Natural killer cell treated with Interleukin-12 subunit alpha and Interleukin-12 subunit beta and Interleukin-15 and Interleukin-18, amount 100 ng/mL, for 72 hours (primary cell): ENCODE data around the gene ANKRD44. TPM values are rescaled to one million over a fixed set of nuclear protein-coding genes. Genes with fewer than 3 reads are reported as not detected.
A peak's percentile ranks its signal among the peaks of the same experiment; 100 is the strongest.

Source experiments
- ATAC-seq, 2 donors: fragments of 150-1000 bp; cut with Tn5 transposase in 1 of 2; sonication (Bioruptor Pico), chemical (Tn5 transposase) in 1 of 2; 2 replicates each; pipeline ENCODE4 v1.10.0; 2021
- DNase-seq: peaks from one replicate; pipeline ENCODE4 v3.0.0; 2022; ENCODE audit warnings: low spot score
- H3K27ac Mint-ChIP-seq, 2 donors: 1 replicate in 1 of 2; 2 replicates in 1 of 2; pipeline ENCODE4 v1.8.0; 2022; ENCODE audit warnings: mixed read lengths in 2 of 2, mild to moderate bottlenecking in 1 of 2, moderate library complexity in 1 of 2
- H3K27me3 Mint-ChIP-seq, 2 donors: 1 replicate in 1 of 2; 2 replicates in 1 of 2; pipeline ENCODE4 v1.8.0; 2022; ENCODE audit warnings: mixed read lengths in 2 of 2
- H3K36me3 Mint-ChIP-seq: one replicate; pipeline ENCODE4 v1.8.0; 2022; ENCODE audit warnings: mixed read lengths
- H3K4me1 Mint-ChIP-seq, 2 donors: 1 replicate in 1 of 2; 2 replicates in 1 of 2; pipeline ENCODE4 v1.8.0; 2022; ENCODE audit warnings: low read depth in 2 of 2, mixed read lengths in 2 of 2, mild to moderate bottlenecking in 1 of 2
- H3K4me3 Mint-ChIP-seq: one replicate; pipeline ENCODE4 v1.8.0; 2022; ENCODE audit warnings: mixed read lengths
- H3K9me3 Mint-ChIP-seq: 2 replicates; pipeline ENCODE4 v1.8.0; 2022; ENCODE audit warnings: mixed read lengths
- total RNA-seq, 2 donors: library from RNA; stranded (reverse); gene quantifications; one replicate each; pipeline ENCODE4 v1.2.3, GENCODE V29; 2022

Gene ANKRD44
- total RNA-seq, 2 donors from 2014 or later = 307 to 413 TPM

DNA sequence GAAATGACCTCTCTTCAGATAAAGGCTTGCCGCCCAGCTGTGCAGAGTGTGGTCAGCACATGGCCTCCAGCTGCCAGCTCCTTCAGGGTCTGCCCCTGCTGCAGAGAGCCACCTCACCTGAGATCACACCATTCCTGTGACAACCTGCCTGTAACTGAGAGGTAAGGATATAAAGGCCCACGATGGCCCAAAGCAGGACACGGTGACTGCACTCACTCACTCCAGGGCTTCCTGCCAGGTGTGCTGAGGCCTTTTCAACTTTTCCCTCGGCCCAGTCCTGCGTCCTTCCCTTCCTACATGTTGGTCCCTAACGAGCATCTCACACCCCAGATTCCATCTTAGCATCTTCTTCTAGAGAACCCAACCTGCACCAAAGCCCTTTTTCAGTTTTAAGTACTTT lies 36.2 kb downstream of the ANKRD44 start:
- H3K36me3 Mint-ChIP-seq = peaks cover 5% of the 10 kb centered on the region
- H3K27ac Mint-ChIP-seq = peak overlapping the region; percentile 76
- peaks cover 61 to 66% of the 10 kb centered on the region in 2 donors for H3K4me1 Mint-ChIP-seq
- no peaks in the 10 kb centered on the region for H3K27me3 Mint-ChIP-seq
- H3K4me3 Mint-ChIP-seq = peak overlapping the region; percentile 38
- DNase-seq (no peak), ATAC-seq (peak; percentile 22 to 45)
- no peaks in the 10 kb centered on the region for H3K9me3 Mint-ChIP-seq

DNA sequence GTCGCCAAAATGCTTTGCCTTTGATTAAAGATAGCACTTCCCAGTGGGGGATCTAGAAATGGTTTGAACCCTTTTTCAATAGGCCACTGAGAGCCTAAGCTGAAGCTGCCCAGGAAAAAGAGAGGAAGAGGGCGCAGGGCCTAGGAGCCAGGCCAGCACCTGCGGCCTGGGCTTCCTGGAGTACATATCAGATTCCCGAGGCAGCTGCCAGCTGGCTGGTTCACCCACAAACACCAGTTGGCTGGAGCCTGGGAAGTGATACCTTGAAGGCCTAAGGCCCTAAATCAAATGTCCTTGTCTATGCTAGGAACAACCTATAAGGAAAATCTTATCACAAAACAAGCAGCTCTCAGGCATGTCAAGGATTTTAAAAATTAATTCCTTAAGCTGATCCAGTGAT lies 37.1 kb downstream of the ANKRD44 start:
- DNase-seq = no peak
- H3K36me3 Mint-ChIP-seq = peaks cover 5% of the 10 kb centered on the region
- H3K4me1 Mint-ChIP-seq = peaks cover 56 to 65% of the 10 kb centered on the region in 2 donors
- no peak for ATAC-seq
- H3K4me3 Mint-ChIP-seq = peak overlapping the region; percentile 30
- peak overlapping the region; percentile 57 to 98 for H3K27ac Mint-ChIP-seq
- no peaks in the 10 kb centered on the region for H3K9me3 Mint-ChIP-seq
- H3K27me3 Mint-ChIP-seq = no peaks in the 10 kb centered on the region

DNA sequence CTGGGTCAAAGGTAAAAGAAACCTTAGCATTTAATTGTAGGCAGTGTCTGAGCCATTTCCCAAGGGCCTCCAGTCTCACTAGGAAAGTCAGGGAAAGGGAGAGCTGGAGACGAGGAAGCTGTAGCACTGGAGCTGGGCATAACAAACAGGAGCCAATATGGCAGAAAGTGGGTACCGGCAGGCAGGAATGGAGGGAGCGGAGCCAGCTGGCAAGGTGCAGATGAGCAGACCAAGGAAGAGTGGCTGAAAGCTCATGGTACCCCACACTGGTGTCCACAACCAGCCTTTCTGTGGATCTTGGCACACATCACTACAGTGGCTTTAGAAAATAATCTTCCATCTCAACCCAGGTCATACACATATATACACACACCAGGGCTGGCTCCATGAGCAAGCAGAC lies 40.0 kb downstream of the ANKRD44 start:
- Mint-ChIP-seq H3K27me3 (no peaks in the 10 kb centered on the region), H3K4me3 (peak overlapping the region; percentile 73), H3K4me1 (peaks cover 65 to 75% of the 10 kb centered on the region in 2 donors), H3K36me3 (peaks cover 5% of the 10 kb centered on the region), H3K27ac (peak overlapping the region; percentile 79 to 98), H3K9me3 (no peaks in the 10 kb centered on the region)
- no peak for DNase-seq
- no peak for ATAC-seq

DNA sequence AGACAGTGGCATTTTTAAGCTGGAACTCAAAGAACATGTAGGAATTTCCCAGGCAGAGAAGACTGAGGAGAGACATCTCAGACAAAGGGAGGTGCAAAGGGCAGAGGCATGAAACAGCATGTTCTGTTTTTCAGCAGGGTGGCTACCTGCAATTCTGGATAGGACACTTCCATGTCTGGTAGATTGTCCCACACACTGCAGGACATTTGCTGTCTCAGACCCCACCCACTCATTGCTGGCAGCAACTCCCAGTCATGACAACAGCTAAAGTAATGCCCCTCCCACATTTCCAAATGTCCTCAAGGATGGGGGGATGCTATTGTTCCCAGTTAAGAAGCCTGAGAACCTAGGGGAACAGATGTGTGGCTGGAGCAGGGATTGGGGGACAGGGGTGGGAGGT lies 40.8 kb downstream of the ANKRD44 start:
- H3K4me3 Mint-ChIP-seq = peak overlapping the region; percentile 73
- H3K4me1 Mint-ChIP-seq = peaks cover 65 to 71% of the 10 kb centered on the region in 2 donors
- no peaks in the 10 kb centered on the region for H3K9me3 Mint-ChIP-seq
- H3K27ac Mint-ChIP-seq = peak overlapping the region; percentile 79 to 98
- ATAC-seq (no peak), DNase-seq (no peak)
- no peaks in the 10 kb centered on the region for H3K27me3 Mint-ChIP-seq
- peaks cover 5% of the 10 kb centered on the region for H3K36me3 Mint-ChIP-seq

DNA sequence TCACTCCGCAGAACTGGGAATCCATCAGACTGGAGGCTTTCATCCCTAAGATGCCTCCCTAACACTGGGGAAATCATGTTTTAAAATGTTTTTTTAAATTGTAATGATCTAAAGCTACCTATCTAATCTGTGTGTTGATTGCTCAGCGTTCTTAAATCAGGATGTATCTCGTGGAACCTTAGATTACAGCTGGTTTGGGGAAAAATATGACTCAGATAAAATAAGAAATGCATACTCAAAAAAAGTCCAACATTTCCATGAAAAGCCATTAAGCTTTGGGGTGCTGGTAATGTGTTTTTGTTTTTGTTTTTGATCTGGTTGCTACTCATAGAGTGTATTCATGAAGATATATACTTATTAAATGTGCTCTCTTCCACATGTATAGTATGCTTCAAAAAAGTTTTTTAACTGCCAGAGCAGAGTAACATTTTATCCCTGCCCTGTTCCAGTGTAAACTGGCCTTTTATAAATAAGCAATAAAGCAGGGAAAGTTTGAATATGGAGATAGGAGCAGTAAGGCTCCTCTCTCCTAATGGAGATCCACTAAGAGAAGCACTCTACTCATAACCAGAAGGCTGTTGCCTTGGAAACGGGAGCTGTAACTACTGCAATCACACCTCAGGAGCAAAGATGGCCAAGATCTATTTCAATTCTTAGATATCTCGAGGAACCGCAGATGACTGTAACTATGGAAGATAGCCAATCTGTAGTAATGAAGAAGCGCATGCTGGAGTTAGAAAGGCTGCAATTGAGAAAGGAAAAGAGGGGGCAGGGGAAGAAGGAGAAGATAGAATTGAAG lies 41.6 kb downstream of the ANKRD44 start:
- peak overlapping the region; percentile 79 to 98 for H3K27ac Mint-ChIP-seq
- H3K9me3 Mint-ChIP-seq = no peaks in the 10 kb centered on the region
- peaks cover 65 to 69% of the 10 kb centered on the region in 2 donors for H3K4me1 Mint-ChIP-seq
- H3K27me3 Mint-ChIP-seq = no peaks in the 10 kb centered on the region
- peak; percentile 78 to 83 for ATAC-seq
- peak overlapping the region; percentile 73 for H3K4me3 Mint-ChIP-seq
- H3K36me3 Mint-ChIP-seq = no peaks in the 10 kb centered on the region
- no peak for DNase-seq

DNA sequence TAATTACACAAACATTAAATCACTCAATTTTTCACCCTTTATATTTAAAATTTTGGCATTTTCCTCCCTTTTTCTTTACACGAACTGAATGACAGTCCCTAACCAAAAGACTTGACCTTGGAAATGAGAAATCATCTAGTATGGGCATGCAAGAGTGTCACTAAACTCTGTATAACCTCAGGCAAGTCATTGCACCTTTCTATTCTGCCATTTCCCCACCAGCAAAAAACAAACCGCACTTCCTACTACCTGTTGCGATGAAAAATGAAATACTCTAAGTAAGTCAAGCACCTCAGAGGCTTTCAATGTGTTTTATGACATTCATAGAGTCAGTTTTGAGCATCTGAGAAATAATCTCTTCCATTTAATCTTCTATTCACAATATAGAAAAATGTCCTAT lies 44.1 kb downstream of the ANKRD44 start:
- Mint-ChIP-seq H3K27me3 (no peaks in the 10 kb centered on the region), H3K36me3 (no peaks in the 10 kb centered on the region), H3K4me1 (peaks cover 76 to 87% of the 10 kb centered on the region in 2 donors), H3K27ac (peak overlapping the region; percentile 79 to 98), H3K4me3 (peak overlapping the region; percentile 71), H3K9me3 (no peaks in the 10 kb centered on the region)
- no peak for DNase-seq
- peak in 1 of 2 donors; percentile 66 for ATAC-seq

DNA sequence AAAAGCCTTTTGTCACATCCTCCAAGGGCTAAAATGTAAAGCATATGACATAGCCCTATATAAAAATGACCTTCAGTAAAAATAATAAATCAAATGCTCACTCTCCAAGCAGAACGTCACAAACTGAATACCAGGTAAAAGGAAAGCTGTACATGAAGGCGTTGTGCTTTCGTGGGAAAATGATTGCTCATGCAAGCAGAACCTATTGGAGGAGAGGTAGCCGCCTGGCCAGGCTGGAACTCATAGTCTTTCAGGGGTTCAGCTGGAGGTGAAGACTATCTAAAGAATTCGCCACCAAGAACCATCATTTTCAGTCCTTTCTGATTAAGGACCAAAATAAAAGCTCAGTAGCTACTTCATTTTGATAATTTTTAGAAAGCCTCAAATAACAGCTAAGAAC lies 44.7 kb downstream of the ANKRD44 start:
- peak overlapping the region; percentile 79 to 98 for H3K27ac Mint-ChIP-seq
- ATAC-seq (no peak), DNase-seq (no peak)
- H3K36me3 Mint-ChIP-seq = no peaks in the 10 kb centered on the region
- H3K4me3 Mint-ChIP-seq = peak overlapping the region; percentile 71
- peaks cover 77 to 84% of the 10 kb centered on the region in 2 donors for H3K4me1 Mint-ChIP-seq
- H3K27me3 Mint-ChIP-seq = no peaks in the 10 kb centered on the region
- no peaks in the 10 kb centered on the region for H3K9me3 Mint-ChIP-seq

DNA sequence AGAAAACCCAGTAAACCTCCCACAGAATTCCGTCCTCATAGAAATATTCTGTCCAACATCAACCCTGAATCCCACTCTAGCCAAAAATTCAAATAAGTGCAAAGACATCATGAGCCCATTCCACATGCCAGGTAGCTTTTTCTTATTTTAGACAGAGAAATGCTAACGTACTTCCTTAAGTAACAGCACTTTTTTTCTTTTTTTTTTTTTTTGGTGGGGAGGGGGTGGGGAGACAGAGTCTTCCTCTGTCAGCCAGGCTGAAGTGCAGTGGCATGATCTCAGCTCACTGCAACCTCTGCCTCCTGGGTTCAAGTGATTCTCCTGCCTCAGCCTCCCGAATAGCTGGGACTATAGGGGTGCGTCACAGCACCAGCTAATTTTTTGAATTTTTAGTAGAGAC lies 45.5 kb downstream of the ANKRD44 start:
- peak overlapping the region; percentile 71 for H3K4me3 Mint-ChIP-seq
- no peak for ATAC-seq

DNA sequence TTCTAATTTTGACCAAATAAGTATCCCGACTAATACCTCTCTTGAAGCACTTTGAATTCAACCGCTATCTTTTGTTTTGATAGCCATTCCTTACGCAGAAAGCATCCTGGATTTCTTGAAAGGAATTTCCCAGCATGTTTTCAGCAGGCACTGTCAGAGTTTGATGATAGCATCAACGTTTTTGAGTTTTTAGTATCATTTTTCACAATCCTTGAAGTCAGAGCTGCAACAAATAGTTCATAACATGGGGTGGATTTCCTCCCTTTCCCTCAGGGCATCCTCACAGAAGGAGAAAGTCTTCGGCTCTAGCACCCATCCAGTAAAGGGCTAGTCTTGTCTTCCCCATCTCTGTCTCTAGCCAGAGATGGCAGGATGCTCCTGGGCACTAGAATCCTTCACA lies 46.2 kb downstream of the ANKRD44 start:
- Mint-ChIP-seq H3K36me3 (peaks cover 6% of the 10 kb centered on the region), H3K27ac (peak overlapping the region; percentile 79 to 98), H3K27me3 (no peaks in the 10 kb centered on the region), H3K4me3 (peak overlapping the region; percentile 71), H3K9me3 (no peaks in the 10 kb centered on the region), H3K4me1 (peaks cover 72 to 81% of the 10 kb centered on the region in 2 donors)
- no peak for DNase-seq
- ATAC-seq = no peak

More for the DNA sequence above, 45.5 kb downstream of the ANKRD44 start:
- DNase-seq = no peak
- no peaks in the 10 kb centered on the region for H3K9me3 Mint-ChIP-seq
- no peaks in the 10 kb centered on the region for H3K36me3 Mint-ChIP-seq
- peak overlapping the region; percentile 79 to 98 for H3K27ac Mint-ChIP-seq
- peaks cover 73 to 81% of the 10 kb centered on the region in 2 donors for H3K4me1 Mint-ChIP-seq
- no peaks in the 10 kb centered on the region for H3K27me3 Mint-ChIP-seq

DNA sequence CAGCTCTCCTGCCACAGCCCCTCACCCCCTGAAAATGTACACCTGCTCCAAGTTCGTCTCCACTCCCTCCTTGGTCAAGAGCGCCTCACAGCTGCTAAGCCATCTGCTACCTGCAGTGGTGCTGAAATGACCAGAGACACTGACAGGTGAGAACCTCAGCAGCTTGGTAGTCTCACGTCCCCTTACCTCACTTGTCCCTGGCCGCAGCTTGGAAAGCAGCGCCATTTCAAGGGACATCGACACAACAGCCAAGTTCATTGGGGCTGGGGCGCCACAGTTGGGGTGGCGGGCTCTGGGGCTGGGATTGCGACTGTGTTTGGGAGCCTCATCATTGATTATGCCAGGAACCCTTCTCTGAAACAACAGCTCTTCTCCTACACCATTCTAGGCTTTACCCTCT lies 47.5 kb downstream of the ANKRD44 start:
- ATAC-seq = no peak
- H3K4me1 Mint-ChIP-seq = peaks cover 74 to 81% of the 10 kb centered on the region in 2 donors
- peak overlapping the region; percentile 79 to 98 for H3K27ac Mint-ChIP-seq
- H3K27me3 Mint-ChIP-seq = no peaks in the 10 kb centered on the region
- H3K4me3 Mint-ChIP-seq = peak overlapping the region; percentile 71
- DNase-seq = no peak
- H3K36me3 Mint-ChIP-seq = peaks cover 6% of the 10 kb centered on the region
- no peaks in the 10 kb centered on the region for H3K9me3 Mint-ChIP-seq

DNA sequence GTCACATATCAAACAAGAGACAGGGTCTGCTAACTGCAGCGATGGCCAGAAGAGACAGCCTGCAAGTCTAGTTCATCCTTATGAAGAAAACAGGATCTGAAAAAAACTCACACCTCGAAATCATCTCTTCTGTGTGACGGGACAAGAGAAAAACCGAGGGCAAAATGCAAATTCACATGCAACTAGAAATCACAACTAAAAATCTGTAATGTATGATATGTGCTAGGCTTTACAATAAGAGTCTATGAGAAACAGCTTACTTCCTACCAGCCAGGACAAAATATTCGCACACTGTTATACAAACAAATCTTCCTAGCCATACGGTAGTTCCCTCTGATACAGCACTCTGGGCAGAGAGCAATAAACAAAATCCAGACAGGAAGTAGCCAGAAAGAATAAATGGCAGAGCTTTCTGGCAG lies 48.8 kb downstream of the ANKRD44 start:
- peak in 1 of 2 donors; percentile 34 for ATAC-seq

DNA sequence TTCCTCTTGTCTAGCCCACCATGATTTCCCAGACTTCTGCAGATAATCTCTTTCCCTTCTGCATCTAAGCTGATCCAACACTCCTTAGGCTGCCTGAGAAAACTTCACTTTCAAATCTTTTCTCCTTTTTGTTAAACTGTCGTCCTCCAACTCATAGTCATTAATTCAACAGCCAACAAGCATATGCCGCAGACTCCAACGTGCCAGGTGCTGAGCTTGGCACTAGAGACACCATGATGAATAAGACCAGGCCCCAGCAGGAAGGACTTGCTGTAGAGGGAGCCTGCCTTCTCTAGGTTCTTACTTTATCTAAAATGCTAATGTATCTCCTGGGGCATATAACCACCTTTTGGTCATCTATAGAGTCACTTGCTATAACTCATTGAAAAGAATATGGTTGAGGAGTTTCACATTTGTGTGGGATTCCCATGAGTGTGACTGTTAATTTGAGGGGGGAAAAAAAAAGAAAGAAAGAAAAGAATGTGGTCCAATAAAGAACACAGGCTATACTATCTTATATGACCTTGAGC lies 51.0 kb downstream of the ANKRD44 start:
- peaks cover 6% of the 10 kb centered on the region for H3K36me3 Mint-ChIP-seq
- ATAC-seq (peak in 1 of 2 donors; percentile 39), DNase-seq (no peak)
- peak overlapping the region; percentile 89 to 98 for H3K27ac Mint-ChIP-seq
- peak overlapping the region; percentile 70 for H3K4me3 Mint-ChIP-seq
- H3K27me3 Mint-ChIP-seq = no peaks in the 10 kb centered on the region
- H3K9me3 Mint-ChIP-seq = no peaks in the 10 kb centered on the region
- H3K4me1 Mint-ChIP-seq = peaks cover 79 to 88% of the 10 kb centered on the region in 2 donors

More for the DNA sequence above, 48.8 kb downstream of the ANKRD44 start:
- Mint-ChIP-seq H3K36me3 (peaks cover 6% of the 10 kb centered on the region), H3K27me3 (no peaks in the 10 kb centered on the region), H3K9me3 (no peaks in the 10 kb centered on the region), H3K4me3 (peak overlapping the region; percentile 71), H3K27ac (peak overlapping the region; percentile 79 to 98), H3K4me1 (peaks cover 72 to 80% of the 10 kb centered on the region in 2 donors)
- no peak for DNase-seq

DNA sequence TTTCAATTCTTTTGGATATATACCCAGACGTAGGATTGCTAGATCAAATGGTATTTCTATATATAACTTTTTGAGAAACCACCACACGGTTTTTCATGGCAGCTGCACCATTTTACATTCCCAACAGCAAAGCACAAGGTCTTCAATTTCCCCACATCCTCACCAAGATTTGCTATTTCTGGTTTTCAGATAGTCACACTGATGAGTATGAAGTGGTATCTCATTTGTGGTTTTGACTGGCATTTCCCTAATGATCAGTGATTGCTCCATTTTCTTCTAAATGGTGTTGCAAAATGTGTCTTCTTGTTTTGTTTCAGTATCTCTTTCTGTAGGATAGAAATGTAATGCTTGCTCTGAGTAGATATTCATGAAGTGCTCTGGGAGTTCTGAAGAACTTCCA lies 52.0 kb downstream of the ANKRD44 start:
- Mint-ChIP-seq H3K4me3 (peak overlapping the region; percentile 70), H3K27ac (peak overlapping the region; percentile 89 to 98), H3K36me3 (peaks cover 6% of the 10 kb centered on the region), H3K4me1 (peaks cover 78 to 89% of the 10 kb centered on the region in 2 donors), H3K27me3 (no peaks in the 10 kb centered on the region), H3K9me3 (no peaks in the 10 kb centered on the region)
- ATAC-seq (peak; percentile 69 to 84), DNase-seq (peak; percentile 76)

DNA sequence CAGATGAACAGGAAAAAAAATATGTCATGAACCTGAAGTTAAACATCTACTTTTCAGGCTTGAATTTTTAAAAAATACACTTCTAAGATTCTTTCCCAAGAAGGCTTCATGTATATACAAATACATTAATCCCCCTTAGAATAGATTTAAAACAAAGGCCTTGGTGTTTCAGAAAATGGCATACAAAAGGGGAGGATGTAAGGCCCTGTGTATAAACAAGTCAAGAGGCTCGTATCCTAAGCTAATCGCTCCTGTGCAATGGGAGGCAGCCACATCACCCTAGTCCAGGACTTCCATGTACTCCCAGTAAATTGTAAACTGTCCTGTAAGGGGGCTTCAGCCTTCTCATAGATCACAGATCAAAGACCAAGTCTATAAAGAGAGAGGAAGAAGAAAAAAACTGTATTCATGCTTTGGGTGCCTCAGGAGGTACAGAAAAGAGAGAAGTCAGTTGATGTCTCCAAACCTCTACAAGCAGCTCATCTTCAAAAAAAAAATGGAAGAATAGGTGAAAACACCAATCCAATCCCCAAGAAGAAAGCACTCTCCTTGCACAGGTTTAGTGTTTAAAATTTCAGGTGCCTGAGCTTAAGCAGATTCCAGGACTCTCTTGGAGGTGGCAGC lies 53.9 kb downstream of the ANKRD44 start:
- H3K27me3 Mint-ChIP-seq = no peaks in the 10 kb centered on the region
- H3K4me3 Mint-ChIP-seq = peak overlapping the region; percentile 82
- H3K27ac Mint-ChIP-seq = peak overlapping the region; percentile 89 to 98
- DNase-seq = no peak
- no peaks in the 10 kb centered on the region for H3K9me3 Mint-ChIP-seq
- no peak for ATAC-seq
- peaks cover 6% of the 10 kb centered on the region for H3K36me3 Mint-ChIP-seq
- H3K4me1 Mint-ChIP-seq = peaks cover 63 to 76% of the 10 kb centered on the region in 2 donors
